ENCODE measurements around the gene TMEM175. TPM values are rescaled to one million over a fixed set of nuclear protein-coding genes. Genes with fewer than 3 reads are reported as not detected.

The TMEM175 gene
- total and polyA plus RNA-seq, 2 of the 13 experiments (the other 11 are each of a cell fraction or from before 2014, with no cell fraction given) = 5.1 to 9.9 TPM

- Histone ChIP-seq H3K4me3 (replicated peaks in 1 of 3; ENCODE audit: insufficient read depth in 1 of 3, low read depth in 2 of 3, low read length in 3 of 3) (no peak overlapping the region), H3K27ac (ENCODE audit: extremely low read length, insufficient read depth, low read length) (no peak overlapping the region), H3K79me2 (ENCODE audit: insufficient read depth, low read length) (no peaks in the 10 kb centered on the region), H3K4me1 (ENCODE audit: insufficient read depth, low read length) (no peaks in the 10 kb centered on the region), H3K36me3 (replicated peaks in 1 of 2; ENCODE audit: control insufficient read depth in 1 of 2, insufficient read depth in 2 of 2, low read length in 2 of 2) (peaks cover 16 to 30% of the 10 kb centered on the region in 2 experiments; a peak in 4 of 5 replicates), H3K9ac (ENCODE audit: insufficient read depth, low read depth, low read length) (no peak overlapping the region), H3K9me3 (ENCODE audit: low read length) (no peaks in the 10 kb centered on the region), H3K27me3 (ENCODE audit: control insufficient read depth in 1 of 2, insufficient read depth in 2 of 2, low read length in 2 of 2) (no peaks in the 10 kb centered on the region), H4K20me1 (ENCODE audit: insufficient read depth, low read length) (no peaks in the 10 kb centered on the region), H2AFZ (ENCODE audit: low read length) (no peak overlapping the region), H3K4me2 (ENCODE audit: low read depth, low read length) (no peak overlapping the region)
- DNase-seq (ENCODE audit: low spot score) = no peak
- intact Hi-C loops (cut with micrococcal nuclease; ENCODE audit: unreplicated experiment) = no loop called here
- in situ Hi-C loops (cut with HindIII; ENCODE audit: extremely low pct_ligation_motif_present, low pct_unique_long_range_greater_than_20kb) = no loop called here
- WGBS (ENCODE audit: low lambda C conversion rate) = 98% methylated on average over 26 of the region's 35 CpGs
- POLR2A ChIA-PET = no interaction called here
- no TSS peak for BruUV-seq (replicated peaks)
- CTCF ChIA-PET (ENCODE audit: low intra/inter-chr PET ratio, low total read pairs) = no interaction called here
- no peak for FAIRE-seq
- no peak for ATAC-seq
- TF ChIP-seq PRDM4 (CRISPR knock-in tag; IDR thresholded peaks at IDR 0.05; ENCODE audit: borderline replicate concordance) = no peak
- TF ChIP-seq EHMT2 (IDR thresholded peaks at IDR 0.05; ENCODE audit: borderline replicate concordance, low read depth, low read length) = no peak
- TF ChIP-seq ZNF362 (CRISPR knock-in tag; IDR thresholded peaks at IDR 0.05; ENCODE audit: borderline replicate concordance) = no peak
Measured at GRCh38 chr4:907691-908425, 24.4 kb upstream of the TMEM175 start.

All from HepG2 (cell line).